ENCODE data around the gene ADAM19. TPM values are rescaled to one million over a fixed set of nuclear protein-coding genes. Genes with fewer than 3 reads are reported as not detected.

ADAM19 gene
- total RNA-seq, 2 donors from 2014 or later = 13.1 to 49.5 TPM

- no peaks in the 10 kb centered on the region for H3K27me3 ChIP-seq
- no peak for TF ChIP-seq CTCF (IDR thresholded peaks at IDR 0.05)
- H3K36me3 ChIP-seq = no peaks in the 10 kb centered on the region
- no peak overlapping the region for H3K27ac ChIP-seq
- no peak for DNase-seq (ENCODE audit: low spot score)
- no peak overlapping the region for H3K4me3 ChIP-seq
- H3K4me1 ChIP-seq = no peaks in the 10 kb centered on the region
- no peaks in the 10 kb centered on the region for H3K9me3 ChIP-seq
Measured at GRCh38 chr5:157599565-157599964, 24.0 kb upstream of the ADAM19 start.

GRCh38 chr5:157598350-157598936 lies 22.9 kb upstream of the ADAM19 start:
- Histone ChIP-seq H3K9me3 (no peaks in the 10 kb centered on the region), H3K4me1 (no peaks in the 10 kb centered on the region), H3K27ac (no peak overlapping the region), H3K27me3 (no peaks in the 10 kb centered on the region), H3K36me3 (no peaks in the 10 kb centered on the region), H3K4me3 (no peak overlapping the region)
- no peak for TF ChIP-seq CTCF (IDR thresholded peaks at IDR 0.05)
- DNase-seq (ENCODE audit: low spot score) = no peak

- TF ChIP-seq CTCF (IDR thresholded peaks at IDR 0.05) = no peak
- no peak for DNase-seq (ENCODE audit: low spot score)
- H3K36me3 ChIP-seq = no peaks in the 10 kb centered on the region
- no peak overlapping the region for H3K4me3 ChIP-seq
- H3K27ac ChIP-seq = no peak overlapping the region
- H3K9me3 ChIP-seq = no peaks in the 10 kb centered on the region
- no peaks in the 10 kb centered on the region for H3K4me1 ChIP-seq
- no peaks in the 10 kb centered on the region for H3K27me3 ChIP-seq
Measured at GRCh38 chr5:157597277-157597676, 21.7 kb upstream of the ADAM19 start.

GRCh38 chr5:157596487-157596886 lies 20.9 kb upstream of the ADAM19 start:
- Histone ChIP-seq H3K36me3 (no peaks in the 10 kb centered on the region), H3K27ac (no peak overlapping the region), H3K9me3 (no peaks in the 10 kb centered on the region), H3K4me1 (no peaks in the 10 kb centered on the region), H3K4me3 (no peak overlapping the region), H3K27me3 (no peaks in the 10 kb centered on the region)
- TF ChIP-seq CTCF (IDR thresholded peaks at IDR 0.05) = no peak
- no peak for DNase-seq (ENCODE audit: low spot score)

GRCh38 chr5:157594675-157595459 lies 19.3 kb upstream of the ADAM19 start:
- H3K4me1 ChIP-seq = no peaks in the 10 kb centered on the region
- DNase-seq (ENCODE audit: low spot score) = no peak
- no peak overlapping the region for H3K4me3 ChIP-seq
- no peaks in the 10 kb centered on the region for H3K9me3 ChIP-seq
- H3K27ac ChIP-seq = no peak overlapping the region
- H3K27me3 ChIP-seq = no peaks in the 10 kb centered on the region
- no peaks in the 10 kb centered on the region for H3K36me3 ChIP-seq
- no peak for TF ChIP-seq CTCF (IDR thresholded peaks at IDR 0.05)
